Mesodermal cell (in vitro differentiated cells): ENCODE measurements around the gene CENPM.
A peak's percentile ranks its signal among the peaks of the same experiment; 100 is the strongest.
"Not testable (repeated sequence)": the region's sequence is repeated elsewhere in the genome, so short reads cannot be mapped to it uniquely, and the experiment has no call there.

Experiments used
- H3K27ac ChIP-seq: 2 replicates; pipeline ENCODE4 v1.7.0; 2013; ENCODE audit warnings: mild to moderate bottlenecking, low read depth, low read length, moderate library complexity; ENCODE audit not compliant: severe bottlenecking
- H3K36me3 ChIP-seq: 2 replicates; pipeline ENCODE4 v1.7.1; 2013; ENCODE audit warnings: mild to moderate bottlenecking, low read length, moderate library complexity; ENCODE audit not compliant: control insufficient read depth, insufficient read depth
- H3K4me1 ChIP-seq: one replicate; pipeline ENCODE4 v1.7.1; 2013; ENCODE audit warnings: mild to moderate bottlenecking, low read length; ENCODE audit not compliant: insufficient read depth, control insufficient read depth, poor library complexity, severe bottlenecking
- H3K4me3 ChIP-seq: 2 replicates; pipeline ENCODE4 v1.7.0; 2013; ENCODE audit warnings: low read length, control low read depth, mild to moderate bottlenecking; ENCODE audit not compliant: insufficient read depth, poor library complexity, severe bottlenecking; ENCODE audit errors: extremely low read depth
- H3K9me3 ChIP-seq: 2 replicates; pipeline ENCODE4 v1.7.1; 2013; ENCODE audit warnings: mild to moderate bottlenecking, low read length, moderate library complexity; ENCODE audit not compliant: control insufficient read depth
- WGBS, 2 experiments: methylation state at CpG; one replicate each; pipeline ENCODE4 v1.1.5; 2013; ENCODE audit warnings: missing lambda C conversion rate in 2 of 2; ENCODE audit not compliant: insufficient coverage in 2 of 2; 5-methylcytosine and 5-hydroxymethylcytosine counted together

The CENPM gene

GRCh38 chr22:41964112-41964491, 17.1 kb upstream of the CENPM start:
- Histone ChIP-seq H3K4me3 (no peak overlapping the region), H3K36me3 (no peaks in the 10 kb centered on the region), H3K4me1 (peaks cover 10% of the 10 kb centered on the region), H3K9me3 (peaks cover 4% of the 10 kb centered on the region), H3K27ac (no peak overlapping the region)
- WGBS, 2 experiments = 67 to 79% methylated on average over 4 to 5 of the region's 5 CpGs

- Histone ChIP-seq H3K4me3 (no peak overlapping the region), H3K36me3 (no peaks in the 10 kb centered on the region), H3K4me1 (peaks cover 5% of the 10 kb centered on the region), H3K9me3 (peaks cover 4% of the 10 kb centered on the region), H3K27ac (no peak overlapping the region)
- WGBS, 2 experiments = 67 to 76% methylated on average over 8 to 9 of the region's 9 CpGs
Observed at GRCh38 chr22:41963453-41964111, 16.6 kb upstream of the CENPM start.

- no peak overlapping the region for H3K27ac ChIP-seq
- no peaks in the 10 kb centered on the region for H3K4me1 ChIP-seq
- no peak overlapping the region for H3K4me3 ChIP-seq
- no peaks in the 10 kb centered on the region for H3K36me3 ChIP-seq
- WGBS, 2 experiments = 70 to 85% methylated on average over 12 to 16 of the region's 23 CpGs
- H3K9me3 ChIP-seq = no peaks in the 10 kb centered on the region
Observed at GRCh38 chr22:41957941-41958556, 11.1 kb upstream of the CENPM start.

- Histone ChIP-seq H3K27ac (no peak overlapping the region), H3K9me3 (no peaks in the 10 kb centered on the region), H3K36me3 (no peaks in the 10 kb centered on the region), H3K4me3 (no peak overlapping the region), H3K4me1 (no peaks in the 10 kb centered on the region)
- 100% methylated on average over 1 of the region's 2 CpGs; no CpG with 5 or more reads in 1 of the 2 experiments for WGBS, 2 experiments
Observed at GRCh38 chr22:41952713-41953112, 5.8 kb upstream of the CENPM start.

DNA sequence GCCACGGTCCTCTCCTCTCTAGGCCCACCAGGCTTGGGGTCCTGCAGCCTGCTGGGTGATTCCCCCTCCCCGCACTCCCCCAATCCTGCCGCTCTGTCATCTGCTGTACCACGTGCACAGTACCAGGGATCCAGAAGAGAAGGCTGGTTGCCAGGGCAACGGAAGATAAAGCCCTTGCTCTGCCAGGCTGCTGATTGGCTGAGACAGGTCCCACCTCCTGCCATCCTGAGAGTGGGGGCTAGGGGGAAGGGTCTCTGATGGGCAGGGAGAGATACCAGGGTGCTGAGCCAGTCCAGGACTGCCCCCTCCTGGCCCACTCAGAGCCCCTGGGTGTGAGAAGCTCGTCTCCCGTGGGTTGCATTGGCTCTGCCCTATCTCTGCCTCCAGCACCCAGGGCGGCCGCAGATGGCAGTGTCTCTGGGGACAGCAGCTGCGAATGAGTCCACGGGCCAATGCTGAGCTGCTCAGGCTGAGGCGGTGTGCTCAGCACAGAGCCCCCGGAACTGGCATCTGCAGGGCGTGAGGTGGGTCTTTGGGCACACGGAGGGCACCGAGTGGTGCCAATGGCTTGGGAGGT, 5.0 kb upstream of the CENPM start, which contains the start of gene SMIM45:
Gene SMIM45, plus strand, starts transcription at position 253 of the 577 bp plus-strand sequence.
- 64 to 83% methylated on average over 14 of the region's 16 CpGs for WGBS, 2 experiments
- Histone ChIP-seq H3K4me3 (no peak within 1 kb of the TSS), H3K36me3 (no peaks in the 10 kb centered on the region), H3K9me3 (no peaks in the 10 kb centered on the region), H3K4me1 (no peaks in the 10 kb centered on the region), H3K27ac (no peak within 1 kb of the TSS)

- WGBS, 2 experiments = 94 to 97% methylated on average over 5 to 7 of the region's 7 CpGs
- Histone ChIP-seq H3K4me1 (peaks cover 3% of the 10 kb centered on the region), H3K27ac (no peak overlapping the region), H3K36me3 (peaks cover 8% of the 10 kb centered on the region), H3K9me3 (no peaks in the 10 kb centered on the region), H3K4me3 (no peak overlapping the region)
Observed at GRCh38 chr22:41949297-41949965, 2.5 kb upstream of the CENPM start.

DNA sequence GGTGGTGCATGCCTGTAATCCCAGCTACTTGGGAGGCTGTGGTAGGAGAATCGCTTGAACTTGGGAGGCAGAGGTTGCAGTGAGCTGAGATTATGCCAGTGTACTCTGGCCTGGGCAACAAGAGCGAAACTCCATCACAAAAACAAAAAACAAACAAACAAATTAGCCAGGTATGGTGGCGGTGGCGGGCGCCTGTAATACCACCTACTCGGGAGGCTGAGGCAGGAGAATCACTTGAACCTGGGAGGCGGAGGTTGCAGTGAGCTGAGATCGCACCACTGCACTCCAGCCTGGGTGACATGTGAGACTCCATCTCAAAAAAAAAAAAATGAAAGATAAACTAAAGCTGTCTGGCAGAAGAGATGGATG, 2.0 kb upstream of the CENPM start:
- 94 to 96% methylated on average over 5 to 6 of the region's 8 CpGs for WGBS, 2 experiments
- not testable (repeated sequence) for H3K4me3 ChIP-seq, H3K9me3 ChIP-seq

GRCh38 chr22:41948142-41948541, 1.2 kb upstream of the CENPM start:
- peaks cover 3% of the 10 kb centered on the region for H3K4me1 ChIP-seq
- H3K36me3 ChIP-seq = peaks cover 21% of the 10 kb centered on the region
- H3K9me3 ChIP-seq = no peaks in the 10 kb centered on the region
- no peak overlapping the region for H3K4me3 ChIP-seq
- 89 to 100% methylated on average over 1 of the region's 2 CpGs for WGBS, 2 experiments
- no peak overlapping the region for H3K27ac ChIP-seq

More for the DNA sequence above, 2.0 kb upstream of the CENPM start:
- not testable (repeated sequence) for H3K27ac ChIP-seq, H3K4me1 ChIP-seq
- peaks cover 14% of the 10 kb centered on the region for H3K36me3 ChIP-seq

DNA sequence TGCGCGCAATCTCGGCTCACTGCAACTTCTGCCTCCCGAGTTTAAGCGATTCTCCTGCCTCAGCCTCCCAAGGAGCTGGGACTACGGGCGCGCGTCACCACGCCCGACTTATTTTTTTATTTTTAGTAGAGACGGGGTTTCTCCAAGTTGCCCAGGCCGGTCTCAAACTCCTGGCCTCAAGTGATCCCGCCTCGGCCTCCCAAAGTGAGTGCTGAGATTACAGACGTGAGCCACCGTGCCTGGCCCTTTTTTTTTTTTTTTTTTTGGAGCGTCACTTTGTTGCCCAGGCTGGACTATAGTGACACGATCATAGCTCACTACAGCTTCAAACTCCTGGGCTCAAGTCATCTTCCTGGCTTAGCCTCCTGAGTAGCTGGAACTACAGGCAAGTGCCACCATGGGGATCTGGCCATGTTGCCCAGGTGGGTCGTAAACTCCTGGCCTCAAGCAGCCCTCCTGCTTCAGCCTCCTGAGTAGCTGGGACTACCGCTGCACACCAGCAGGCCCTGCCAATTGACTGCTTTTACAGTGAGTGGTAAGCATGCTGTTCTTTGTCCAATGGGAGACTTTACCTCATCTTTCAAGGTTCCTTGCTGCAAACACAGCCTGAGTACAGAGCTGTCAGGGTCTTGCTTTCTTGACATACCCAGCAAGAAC, 600 bp upstream of the CENPM start:
- 85 to 89% methylated on average over 19 to 20 of the region's 21 CpGs for WGBS, 2 experiments
- no peaks in the 10 kb centered on the region for H3K9me3 ChIP-seq
- peak overlapping the region; percentile 62 for H3K4me3 ChIP-seq
- H3K36me3 ChIP-seq = peaks cover 27% of the 10 kb centered on the region
- H3K27ac ChIP-seq = no peak overlapping the region
- peaks cover 3% of the 10 kb centered on the region for H3K4me1 ChIP-seq

DNA sequence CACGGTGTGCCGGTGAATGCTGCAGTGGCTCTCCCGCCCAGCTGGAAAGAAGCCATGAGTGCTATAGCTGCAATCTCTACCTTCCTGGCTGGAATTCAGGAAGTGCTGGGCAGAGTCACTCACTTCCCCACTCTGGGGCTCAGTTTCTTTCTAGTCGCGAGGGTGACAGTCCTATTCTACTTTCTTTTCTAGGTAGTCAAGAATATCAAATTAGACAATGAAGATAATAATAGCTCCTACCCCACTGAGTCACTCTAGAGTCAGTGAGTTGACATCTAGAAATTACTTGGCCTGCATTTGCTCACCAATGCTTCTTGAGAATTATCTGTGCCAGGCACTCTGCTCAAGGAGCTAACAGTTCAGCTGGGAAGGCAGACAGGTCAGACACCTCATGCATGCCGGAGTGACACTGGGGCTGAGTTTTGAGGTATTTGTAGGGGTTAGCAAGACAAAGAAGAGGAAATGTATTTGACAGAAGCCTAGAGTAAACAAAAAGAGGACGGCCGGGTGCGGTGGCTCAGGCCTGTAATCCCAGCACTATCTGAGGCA, 3.2 kb downstream of the CENPM start:
- WGBS, 2 experiments = 90 to 98% methylated on average over 7 of the region's 9 CpGs
- H3K9me3 ChIP-seq = no peaks in the 10 kb centered on the region
- peaks cover 49% of the 10 kb centered on the region for H3K36me3 ChIP-seq
- H3K4me1 ChIP-seq = peaks cover 3% of the 10 kb centered on the region
- no peak overlapping the region for H3K27ac ChIP-seq
- H3K4me3 ChIP-seq = no peak overlapping the region
